NCI-H345 treated with DMSO at 0.1 percent for 48 hours (cell line): Measurements from ENCODE around the gene FAM3C.
"Not testable (repeated sequence)": the region's sequence is repeated elsewhere in the genome, so short reads cannot be mapped to it uniquely, and the experiment has no call there.

ENCODE experiments used
- DNase-seq: peaks from one replicate; lab custom pipeline; 2025; ENCODE audit not compliant: unreplicated experiment; lab: John Stamatoyannopoulos, UW

FAM3C gene

DNA sequence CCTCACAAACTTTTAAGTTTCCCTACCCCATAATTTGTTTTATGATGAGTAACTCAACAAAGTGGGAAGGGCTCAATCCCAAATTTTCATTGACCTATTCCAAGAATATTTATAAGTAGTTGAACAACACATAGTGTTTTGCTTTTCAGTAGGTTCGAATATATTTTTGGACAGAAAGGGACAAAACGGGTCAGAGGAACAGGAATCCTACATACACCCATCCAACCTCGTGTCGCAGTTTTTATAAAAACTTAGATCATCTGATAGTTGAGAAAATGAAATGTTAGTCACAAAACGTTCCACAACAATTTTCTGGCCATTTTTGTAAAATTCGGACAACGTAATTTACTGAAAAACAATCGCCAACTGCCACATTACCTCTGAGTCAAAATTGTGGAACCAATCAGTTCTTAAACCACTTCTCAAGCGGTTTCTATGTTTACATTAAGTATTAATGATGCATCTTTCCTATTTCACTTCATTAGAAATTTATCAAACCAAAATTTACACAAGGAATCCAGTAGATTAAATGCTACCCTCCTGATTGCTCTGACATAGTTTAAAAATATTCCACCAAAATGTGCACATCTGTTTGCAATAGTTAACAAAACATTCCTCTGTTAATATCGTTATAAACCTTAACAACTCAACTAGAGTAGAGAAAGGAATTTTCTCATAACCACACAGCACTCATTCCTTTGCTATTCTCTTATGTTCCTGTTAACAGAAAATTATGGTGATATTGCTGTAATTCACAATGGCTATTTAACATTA, 61.0 kb downstream of the FAM3C start:
- no peak for DNase-seq

DNA sequence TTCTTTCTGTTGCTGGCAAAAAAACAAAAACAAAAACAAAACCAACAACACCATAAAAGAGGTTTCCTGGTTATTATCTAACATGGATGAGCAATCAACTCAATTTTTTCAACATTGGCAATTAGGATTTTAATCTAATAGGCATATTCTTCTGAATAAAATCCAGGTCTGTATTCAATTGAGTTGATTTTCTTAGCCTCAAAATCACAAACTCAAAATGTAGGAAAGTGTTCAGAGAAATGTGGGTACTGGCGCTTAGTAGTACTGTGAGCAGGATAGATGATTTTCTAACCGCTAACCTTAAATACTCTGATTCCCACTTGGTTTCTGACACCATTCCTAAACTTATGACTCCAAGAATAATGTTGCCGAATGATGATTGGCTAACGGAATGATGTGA, 61.7 kb downstream of the FAM3C start:
- DNase-seq = no peak

GRCh38 chr7:121331574-121331973, 64.5 kb downstream of the FAM3C start:
- no peak for DNase-seq

DNA sequence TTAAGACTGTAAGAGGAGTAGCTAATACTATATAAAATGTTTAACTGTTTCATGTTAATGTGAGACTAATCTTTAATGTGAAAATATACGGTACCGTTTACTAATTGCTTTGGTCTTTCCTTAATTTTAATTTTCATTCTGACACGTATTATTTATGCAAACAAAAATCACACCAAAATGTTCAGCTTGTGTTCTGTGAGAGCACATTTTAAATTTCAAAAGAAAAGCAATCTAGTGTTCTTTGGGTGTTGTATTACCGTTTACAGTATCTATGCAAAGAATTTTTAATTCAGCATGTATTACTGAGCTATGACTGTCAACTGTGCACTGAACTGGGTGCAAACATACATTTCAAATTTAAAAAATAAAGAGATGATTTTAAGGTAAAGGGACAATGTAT, 65.1 kb downstream of the FAM3C start:
- DNase-seq = no peak

- peak; percentile 12 for DNase-seq
Observed at GRCh38 chr7:121330053-121330833, 65.9 kb downstream of the FAM3C start.

- DNase-seq = peak; percentile 45
Observed at GRCh38 chr7:121329191-121330052, 66.7 kb downstream of the FAM3C start.

DNA sequence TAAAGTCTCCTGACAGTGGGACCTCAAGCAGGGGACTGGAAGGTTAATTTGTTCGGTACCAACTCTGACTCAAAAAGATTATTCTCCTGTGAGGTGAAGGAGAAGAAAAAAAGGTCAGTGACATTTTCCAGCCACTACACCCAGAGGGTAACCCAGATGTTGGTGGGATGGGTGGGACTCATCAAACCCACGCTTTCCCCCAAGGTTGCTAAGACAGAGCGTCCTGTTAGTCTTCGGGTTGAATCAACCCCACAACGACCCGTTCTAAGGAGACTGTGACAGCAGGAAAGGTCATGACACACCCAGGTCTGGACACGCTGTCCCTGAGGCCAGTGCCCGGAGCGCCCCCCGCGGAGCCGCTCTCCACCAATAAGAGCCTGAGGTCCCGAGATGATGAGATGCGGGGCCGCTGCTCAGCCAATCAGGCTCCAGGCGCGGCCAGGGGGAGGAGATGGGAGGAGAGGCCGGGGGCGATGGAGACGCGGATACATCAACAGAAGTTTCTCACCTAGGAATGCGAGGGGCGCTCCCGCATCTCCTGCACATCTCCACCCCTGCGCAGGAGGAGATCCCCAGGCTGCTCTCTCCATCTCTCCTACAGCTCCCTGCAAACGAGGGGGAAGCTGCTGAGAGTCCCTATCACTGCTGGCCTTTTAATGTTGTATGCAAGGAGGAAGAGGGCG, 67.5 kb downstream of the FAM3C start, which contains the start of gene WNT16:
WNT16 (plus strand) TSS at position 493 of the 683 bp plus-strand sequence. CDS start 293 bp downstream, outside the sequence.
- no peak for DNase-seq

- no peak for DNase-seq
Observed at GRCh38 chr7:121327671-121328070, 68.4 kb downstream of the FAM3C start.

- DNase-seq = no peak
Observed at GRCh38 chr7:121323515-121324302, 72.4 kb downstream of the FAM3C start.

DNA sequence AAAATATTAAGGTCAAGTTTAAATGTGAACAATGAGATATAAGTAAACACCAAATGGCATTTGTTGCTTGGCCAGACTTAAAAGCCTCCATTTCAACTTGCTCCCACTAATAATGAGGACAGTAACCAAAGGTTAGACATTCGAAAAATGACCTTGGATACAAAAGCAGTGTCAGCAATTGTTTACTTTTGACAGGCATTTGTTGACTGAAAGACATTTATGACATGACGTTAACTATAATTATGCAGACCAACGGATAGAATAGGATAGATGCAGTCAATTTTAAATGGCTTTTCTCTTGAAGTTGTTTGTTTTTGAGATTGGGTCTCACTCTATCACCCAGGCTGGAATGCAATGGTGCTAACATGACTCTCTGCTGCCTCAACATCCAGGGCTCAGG, 73.6 kb downstream of the FAM3C start:
- DNase-seq = no peak

- DNase-seq = not testable (repeated sequence)
Observed at GRCh38 chr7:121315170-121315569, 80.9 kb downstream of the FAM3C start.

DNA sequence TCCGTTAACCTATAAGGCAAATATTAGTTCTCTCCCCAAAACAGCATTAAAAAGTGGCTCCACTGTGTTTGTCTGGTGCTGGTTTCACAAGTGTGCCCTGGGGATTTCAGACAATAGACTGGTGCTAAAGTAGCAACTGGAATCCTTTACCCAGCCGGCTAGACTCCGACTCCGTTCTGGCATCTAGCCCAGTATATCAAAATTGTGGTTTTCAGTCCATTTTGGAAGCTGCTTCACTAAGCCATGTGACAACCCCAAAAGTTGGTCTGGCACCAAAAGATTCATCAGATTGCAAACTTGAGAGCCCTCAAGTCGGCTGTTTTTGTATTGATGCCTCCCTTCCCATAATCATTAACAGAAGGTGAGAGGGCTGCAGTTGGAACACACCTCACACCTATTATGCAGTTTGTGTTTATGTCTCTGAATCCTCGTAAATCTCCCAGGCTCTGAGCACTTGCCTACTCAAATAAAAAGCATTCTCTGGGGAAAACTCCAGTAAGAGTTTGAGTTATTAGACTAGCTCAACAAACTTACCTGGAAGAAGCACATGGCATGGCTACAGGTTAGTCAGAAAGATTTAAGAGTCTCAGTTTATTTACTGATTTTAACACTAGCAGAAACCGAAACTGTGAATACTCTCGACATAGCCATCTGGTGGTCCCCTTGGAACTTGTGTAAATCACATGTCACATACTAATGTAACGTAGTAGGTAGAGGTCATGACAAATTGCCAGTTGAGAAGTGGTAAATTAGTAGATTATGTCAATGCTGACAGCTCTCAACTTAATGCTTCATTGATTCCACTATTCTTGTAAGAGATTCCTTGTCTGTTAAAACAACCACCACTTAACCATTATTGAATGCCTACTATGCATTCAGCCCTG, 82.1 kb downstream of the FAM3C start:
- DNase-seq = peak; percentile 92

DNA sequence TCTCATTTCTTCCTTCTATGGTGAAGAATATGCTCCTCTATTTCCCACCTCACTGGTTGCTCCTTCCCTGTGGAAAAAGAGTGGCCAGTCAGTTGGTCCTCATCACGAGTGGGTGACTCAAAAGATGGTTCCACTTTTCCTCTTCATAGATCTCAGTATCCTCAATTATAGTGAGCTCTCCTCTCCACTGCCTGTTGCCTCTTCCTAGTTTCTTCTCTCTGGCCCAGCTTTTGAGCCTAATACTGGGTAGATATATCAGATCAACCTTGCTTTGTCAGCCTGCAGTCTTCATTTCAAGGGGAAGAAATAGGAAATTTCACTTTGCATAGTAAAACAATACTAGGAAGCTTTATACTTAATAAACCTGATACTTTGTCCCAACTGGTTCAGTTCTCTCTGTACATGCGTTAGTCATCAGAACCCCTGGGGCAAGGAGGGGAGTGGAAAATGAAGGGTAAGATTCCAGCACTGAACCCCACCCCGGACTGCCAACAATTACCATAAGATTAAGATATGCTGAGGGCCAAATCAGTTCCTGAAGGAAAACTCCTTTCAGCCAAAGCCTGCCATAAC, 82.8 kb downstream of the FAM3C start:
- DNase-seq = no peak

- DNase-seq = no peak
Observed at GRCh38 chr7:121307021-121307574, 89.0 kb downstream of the FAM3C start.

DNA sequence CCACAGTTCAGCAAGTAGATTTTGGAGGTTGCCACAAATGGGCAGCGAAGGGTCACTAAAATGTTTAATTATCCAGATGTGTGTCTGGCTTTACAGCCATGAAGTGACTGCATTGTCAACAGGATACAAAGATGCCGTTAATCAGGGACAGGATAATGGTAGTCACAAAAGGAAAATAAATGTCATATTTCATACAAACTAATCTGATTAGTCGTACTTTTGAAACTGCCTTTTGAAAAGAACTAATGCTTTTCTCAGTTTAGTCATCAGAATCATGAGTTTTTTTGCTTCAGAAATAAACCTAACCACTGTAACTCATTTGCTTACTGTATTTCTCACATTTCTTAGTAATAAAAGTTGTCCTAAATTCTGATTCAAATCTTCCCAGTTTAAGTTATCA, 89.5 kb downstream of the FAM3C start:
- DNase-seq = no peak

GRCh38 chr7:121305109-121305508, 91.0 kb downstream of the FAM3C start:
- DNase-seq = no peak

GRCh38 chr7:121304102-121304658, 91.9 kb downstream of the FAM3C start:
- DNase-seq = no peak
